H1 (cell line): ENCODE measurements around the gene EPN2. TPM values are rescaled to one million over a fixed set of nuclear protein-coding genes. Genes with fewer than 3 reads are reported as not detected.

Experiments
- CTCF ChIA-PET: fragments of 300-600 bp; sonication (Branson Sonifier 250); formaldehyde crosslinking; loops from one replicate; lab custom pipeline; 2021; ENCODE audit not compliant: partially characterized antibody; lab: Charles Lee
- POLR2A ChIA-PET: fragments of 300-600 bp; sonication (Branson Sonifier 250); formaldehyde crosslinking; loops from one replicate; lab custom pipeline; 2021; ENCODE audit warnings: inconsistent platforms; ENCODE audit not compliant: partially characterized antibody; lab: Charles Lee
- DNase-seq, 2 experiments: peaks; one replicate each; pipeline versions ENCODE4 v3.0.0 to v3.0.0-alpha.2; 2010 to 2022; ENCODE audit warnings: low spot score in 2 of 2, low read depth in 1 of 2, mixed read lengths in 1 of 2
- FAIRE-seq: peaks from 2 replicates; lab custom pipeline; 2011; peaks lifted over from hg19 to GRCh38; lab: Jason Lieb, UNC
- H2AFZ ChIP-seq: 2 replicates; pipeline ENCODE4 v1.8.1; 2012; ENCODE audit warnings: low read length, inconsistent platforms
- H2AK5ac ChIP-seq: 2 replicates; pipeline ENCODE4 v1.6.1; 2013; ENCODE audit warnings: low read depth, low read length
- H2BK120ac ChIP-seq: replicated peaks from 2 replicates; pipeline ENCODE3; 2013; ENCODE audit warnings: low read depth, low read length, inconsistent platforms
- H2BK12ac ChIP-seq: 2 replicates; pipeline ENCODE4 v1.6.1; 2013; ENCODE audit warnings: low read depth, low read length
- H2BK15ac ChIP-seq: 2 replicates; pipeline ENCODE4 v1.6.1; 2013; ENCODE audit warnings: low read length
- H2BK20ac ChIP-seq: 2 replicates; pipeline ENCODE4 v1.6.1; 2013; ENCODE audit warnings: low read length
- H2BK5ac ChIP-seq: 2 replicates; pipeline ENCODE4 v1.6.1; 2013; ENCODE audit warnings: low read depth, low read length
- H3K14ac ChIP-seq: 2 replicates; pipeline ENCODE4 v1.6.1; 2013; ENCODE audit warnings: inconsistent platforms; ENCODE audit not compliant: insufficient read length
- H3K18ac ChIP-seq: 2 replicates; pipeline ENCODE4 v1.6.1; 2013; ENCODE audit warnings: low read length; ENCODE audit errors: extremely low read depth
- H3K23ac ChIP-seq: 2 replicates; pipeline ENCODE4 v1.6.1; 2013; ENCODE audit warnings: inconsistent platforms; ENCODE audit not compliant: insufficient read length
- H3K23me2 ChIP-seq: 2 replicates; pipeline ENCODE4 v1.6.1; 2013; ENCODE audit warnings: low read depth, low read length
- H3K27ac ChIP-seq: 2 replicates; pipeline ENCODE4 v1.6.1; 2011; ENCODE audit warnings: low read depth, low read length, inconsistent platforms
- H3K27me3 ChIP-seq, 4 experiments: replicated peaks in 1 of 4; 1 replicate in 1 of 4; 2 replicates in 3 of 4; pipeline versions ENCODE4 v1.6.1 to v1.8.1; 2011 to 2013; ENCODE audit warnings: low read length in 3 of 4, mild to moderate bottlenecking in 3 of 4, inconsistent platforms in 2 of 4, mixed read lengths in 2 of 4, moderate library complexity in 1 of 4; ENCODE audit not compliant: control insufficient read depth in 3 of 4, insufficient read depth in 3 of 4; ENCODE audit errors: extremely low read depth in 1 of 4
- H3K36me3 ChIP-seq, 4 experiments: 2 replicates each; pipeline versions ENCODE4 v1.6.1 to v1.8.1; 2011 to 2013; ENCODE audit warnings: mild to moderate bottlenecking in 4 of 4, low read length in 3 of 4, moderate library complexity in 2 of 4, control low read depth in 1 of 4, inconsistent platforms in 1 of 4; ENCODE audit not compliant: insufficient read depth in 4 of 4, control insufficient read depth in 2 of 4
- H3K4ac ChIP-seq: replicated peaks from 2 replicates; pipeline ENCODE3; 2013; ENCODE audit warnings: low read length, low read depth, mixed read lengths, inconsistent platforms; ENCODE audit not compliant: insufficient read length
- H3K4me1 ChIP-seq, 4 experiments: replicated peaks in 1 of 4; 1 replicate in 1 of 4; 2 replicates in 3 of 4; pipeline versions ENCODE4 v1.6.1 to v1.8.1; 2011 to 2013; ENCODE audit warnings: low read length in 3 of 4, inconsistent platforms in 2 of 4, mixed read lengths in 1 of 4; ENCODE audit not compliant: insufficient read depth in 4 of 4, control insufficient read depth in 3 of 4
- H3K4me2 ChIP-seq, 2 experiments: 2 replicates each; pipeline versions ENCODE4 v1.6.1 to v1.8.1; 2011 to 2013; ENCODE audit warnings: low read depth in 2 of 2, low read length in 2 of 2, control low read depth in 1 of 2, inconsistent platforms in 1 of 2, mild to moderate bottlenecking in 1 of 2; ENCODE audit not compliant: insufficient read depth in 1 of 2
- H3K4me3 ChIP-seq, 4 experiments: fragments of 200-600, 300-600 bp in 1 of 4; sonication (generic), shearing (Covaris generic), sonication (Bioruptor Twin) in 1 of 4; 2 replicates each; pipeline versions ENCODE4 v1.5.1 to v1.8.1; 2011 to 2016; ENCODE audit warnings: low read length in 4 of 4, low read depth in 3 of 4, control low read depth in 2 of 4, inconsistent platforms in 2 of 4, mild to moderate bottlenecking in 2 of 4, mixed read lengths in 1 of 4, moderate library complexity in 1 of 4; ENCODE audit not compliant: insufficient read depth in 2 of 4; ENCODE audit errors: extremely low read depth in 1 of 4
- H3K56ac ChIP-seq: replicated peaks from 2 replicates; pipeline ENCODE3; 2013; ENCODE audit warnings: low read depth, mild to moderate bottlenecking, mixed read lengths, low read length, inconsistent platforms; ENCODE audit not compliant: insufficient read length
- H3K79me1 ChIP-seq: 2 replicates; pipeline ENCODE4 v1.6.1; 2013; ENCODE audit warnings: low read depth, low read length, control low read depth
- H3K79me2 ChIP-seq, 2 experiments: 2 replicates each; pipeline versions ENCODE4 v1.6.1 to v1.8.1; 2012 to 2013; ENCODE audit warnings: low read length in 2 of 2, mild to moderate bottlenecking in 2 of 2, inconsistent platforms in 1 of 2; ENCODE audit not compliant: insufficient read depth in 2 of 2, control insufficient read depth in 1 of 2
- H3K9ac ChIP-seq, 4 experiments: replicated peaks in 1 of 4; 1 replicate in 1 of 4; 2 replicates in 3 of 4; pipeline versions ENCODE4 v1.6.1 to v1.8.1; 2011 to 2013; ENCODE audit warnings: low read depth in 3 of 4, low read length in 3 of 4, control low read depth in 2 of 4, mild to moderate bottlenecking in 2 of 4, moderate library complexity in 2 of 4, inconsistent platforms in 1 of 4; ENCODE audit errors: extremely low read depth in 1 of 4
- H3K9me3 ChIP-seq, 2 experiments: 2 replicates each; pipeline versions ENCODE4 v1.6.1 to v1.8.1; 2012 to 2013; ENCODE audit warnings: mild to moderate bottlenecking in 2 of 2, moderate library complexity in 2 of 2, control low read depth in 1 of 2, inconsistent platforms in 1 of 2, low read depth in 1 of 2, low read length in 1 of 2, mixed read lengths in 1 of 2; ENCODE audit not compliant: insufficient read depth in 2 of 2
- H4K20me1 ChIP-seq, 2 experiments: replicated peaks in 1 of 2; 2 replicates each; pipeline versions ENCODE3 to v1.8.1; 2011 to 2013; ENCODE audit warnings: inconsistent platforms in 2 of 2, low read length in 2 of 2, mild to moderate bottlenecking in 1 of 2; ENCODE audit not compliant: insufficient read depth in 2 of 2, control insufficient read depth in 1 of 2
- H4K5ac ChIP-seq: 2 replicates; pipeline ENCODE4 v1.6.1; 2013; ENCODE audit warnings: low read length, low read depth, mixed read lengths, inconsistent platforms; ENCODE audit not compliant: insufficient read length
- H4K8ac ChIP-seq: 2 replicates; pipeline ENCODE4 v1.8.0; 2013; ENCODE audit warnings: mild to moderate bottlenecking, moderate library complexity, low read length, inconsistent platforms; ENCODE audit not compliant: insufficient read depth; ENCODE audit errors: extremely low read depth
- H4K91ac ChIP-seq: replicated peaks from 2 replicates; pipeline ENCODE3; 2013; ENCODE audit warnings: low read length, mixed read lengths, inconsistent platforms; ENCODE audit not compliant: insufficient read length
- BRCA1 ChIP-seq: IDR thresholded peaks from 2 replicates; pipeline ENCODE4 v1.6.1; 2012; ENCODE audit warnings: low read depth, low read length, improper control_type of control experiment
- CBX8 ChIP-seq: fragments of 300-800, 300-1000 bp; sonication (generic); IDR thresholded peaks from 2 replicates; pipeline ENCODE4 v1.7.1; 2016; ENCODE audit warnings: low read depth, low read length, borderline replicate concordance
- CTBP2 ChIP-seq: IDR thresholded peaks from 2 replicates; pipeline ENCODE4 v1.7.0; 2011; ENCODE audit warnings: borderline replicate concordance, mild to moderate bottlenecking, moderate library complexity, mixed read lengths, low read length; ENCODE audit not compliant: insufficient read depth, insufficient read length
- EZH2 ChIP-seq: fragments of 200-600 bp; sonication (generic); IDR thresholded peaks from 2 replicates; pipeline ENCODE4 v1.7.1; 2012; ENCODE audit warnings: low read depth, mild to moderate bottlenecking, moderate library complexity, low read length, inconsistent platforms; ENCODE audit not compliant: severe bottlenecking
- JUN ChIP-seq: IDR thresholded peaks from 2 replicates; pipeline ENCODE4 v1.6.1; 2011; ENCODE audit warnings: low read depth, mild to moderate bottlenecking, improper control_type of control experiment, low read length
- KDM5A ChIP-seq: fragments of 200-600 bp; IDR thresholded peaks from 2 replicates; pipeline ENCODE4 v1.7.1; 2012; ENCODE audit warnings: mild to moderate bottlenecking, low read length, inconsistent platforms, mixed read lengths
- PHF8 ChIP-seq: fragments of 200-600 bp; sonication (generic); conservative IDR thresholded peaks from 2 replicates; pipeline ENCODE4 v1.7.1; 2012; ENCODE audit warnings: low read depth, mild to moderate bottlenecking, inconsistent platforms, low read length, moderate library complexity
- POLR2AphosphoS5 ChIP-seq: IDR thresholded peaks from 2 replicates; pipeline ENCODE4 v1.6.1; 2011; ENCODE audit warnings: low read depth, low read length
- RBBP5 ChIP-seq: IDR thresholded peaks from 2 replicates; pipeline ENCODE4 v1.7.1; 2012; ENCODE audit warnings: low read depth, mild to moderate bottlenecking, inconsistent platforms, low read length, moderate library complexity, borderline replicate concordance
- SRF ChIP-seq: IDR thresholded peaks from 2 replicates; pipeline ENCODE4 v1.6.1; 2011; ENCODE audit warnings: mild to moderate bottlenecking, low read depth, low read length, moderate library complexity
- SUZ12 ChIP-seq: fragments of 200-600 bp; sonication (generic); IDR thresholded peaks from 2 replicates; pipeline ENCODE4 v1.6.1; 2012; ENCODE audit warnings: mild to moderate bottlenecking, inconsistent platforms, low read length, moderate library complexity, mixed read lengths
- TBP ChIP-seq: IDR thresholded peaks from 2 replicates; pipeline ENCODE4 v1.6.1; 2011; ENCODE audit warnings: low read depth, low read length, improper control_type of control experiment
- TCF12 ChIP-seq: IDR thresholded peaks from 2 replicates; pipeline ENCODE4 v1.6.1; 2011; ENCODE audit warnings: low read depth, mild to moderate bottlenecking, low read length
- WGBS, 2 experiments: shearing (Covaris generic) in 1 of 2; methylation state at CpG; one replicate each; pipeline versions ENCODE4 v1.1.6 to v1.1.7; 2013 to 2015; ENCODE audit warnings: low lambda C conversion rate in 2 of 2, mixed read lengths in 2 of 2, inconsistent platforms in 1 of 2, low coverage in 1 of 2, missing lambda C conversion rate in 1 of 2; ENCODE audit not compliant: insufficient replicate concordance in 2 of 2, insufficient coverage in 1 of 2, insufficient read length in 1 of 2; ENCODE audit errors: extremely low coverage in 1 of 2, missing lambda C conversion rate in 1 of 2; 5-methylcytosine and 5-hydroxymethylcytosine counted together
- polyA plus RNA-seq, 7 experiments: library from polyadenylated mRNA; depleted of rRNA in 3 of 7; stranded (reverse) in 5 of 7; unstranded in 2 of 7; fragments of >200 nt in 5 of 7; fragments of 200-250 nt in 2 of 7; gene quantifications; 1 replicate in 5 of 7; 2 replicates in 1 of 7; 4 replicates in 1 of 7; pipeline versions ENCODE4 v1.2.1 to v1.2.3, GENCODE V29; 2011 to 2013; ENCODE audit warnings: missing spikeins in 2 of 7, mixed read lengths in 2 of 7
- total RNA-seq: library from RNA; stranded (reverse); fragmentation: NEBNext Ultra II Directional; extraction: Animal tissue kit (Norgen Biotek cat#: 25700); gene quantifications from 2 replicates; pipeline ENCODE4 v1.2.1, GENCODE V29; 2021

EPN2 gene
- total and polyA plus RNA-seq, 2 of the 8 experiments (the other 6 are each of a cell fraction or from before 2014, with no cell fraction given): 28.7 to 55.8 TPM

DNA sequence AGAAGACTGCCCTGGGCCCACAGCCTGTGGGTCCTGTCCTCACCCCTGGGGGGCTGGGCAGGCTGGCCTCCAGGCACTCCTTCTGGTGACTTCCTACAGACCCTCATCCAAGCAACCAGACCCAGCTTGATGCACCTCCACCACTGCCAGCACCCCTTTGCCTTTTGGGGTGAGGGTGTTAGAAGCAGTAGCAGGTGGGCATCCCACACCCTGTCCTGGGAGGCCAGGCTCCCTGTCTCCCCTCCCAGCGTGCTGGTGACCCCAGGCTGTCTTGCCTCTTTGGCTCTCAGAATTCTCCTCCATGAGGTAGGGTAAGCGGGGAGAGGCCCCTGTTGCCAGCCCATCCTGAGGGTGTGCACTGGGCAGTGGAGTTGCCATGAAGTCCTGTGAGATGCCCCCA, 92.0 kb downstream of the EPN2 start:
- H3K36me3 ChIP-seq: peaks cover 0 to 4% (median 0%) of the 10 kb centered on the region in 4 experiments; a peak in 2 of 8 replicates
- FAIRE-seq (no peak), DNase-seq (no peak)
- no peak overlapping the region for H3K4me3 ChIP-seq
- H3K23ac ChIP-seq: no peak overlapping the region
- H4K91ac ChIP-seq: no peak overlapping the region
- H3K9ac ChIP-seq: no peak overlapping the region
- H2BK15ac ChIP-seq: no peak overlapping the region
- H4K20me1 ChIP-seq: no peaks in the 10 kb centered on the region
- 100% methylated on average over 2 of the region's 2 CpGs; no CpG with 5 or more reads in 1 of the 2 experiments for WGBS, 2 experiments
- H3K27ac ChIP-seq: no peak overlapping the region
- no peak overlapping the region for H4K5ac ChIP-seq
- no peak overlapping the region for H2AK5ac ChIP-seq
- H2BK12ac ChIP-seq: no peak overlapping the region
- no peak overlapping the region for H3K18ac ChIP-seq
- H3K9me3 ChIP-seq: peaks cover 0 to 6% of the 10 kb centered on the region in 2 experiments; a peak in 1 of 4 replicates
- CTCF ChIA-PET: interaction anchor here (0.6 to 3.7 kb wide), 7 partner anchors 8 to 464 kb away, joined by 3 to 17 read pairs (median 4); no protein-coding TSS in a partner anchor
- no peak overlapping the region for H4K8ac ChIP-seq
- no peak overlapping the region for H2BK120ac ChIP-seq
- H2BK20ac ChIP-seq: no peak overlapping the region
- POLR2A ChIA-PET: interaction anchor here (0.8 to 1.6 kb wide), 3 partner anchors 8 to 10 kb away, joined by 3 to 4 read pairs (median 3); no protein-coding TSS in a partner anchor
- H2BK5ac ChIP-seq: no peak overlapping the region
- H2AFZ ChIP-seq: no peak overlapping the region
- no peaks in the 10 kb centered on the region for H3K79me2 ChIP-seq
- H3K56ac ChIP-seq: no peak overlapping the region
- H3K23me2 ChIP-seq: no peaks in the 10 kb centered on the region
- H3K79me1 ChIP-seq: no peaks in the 10 kb centered on the region
- peaks cover 0 to 3% (median 0%) of the 10 kb centered on the region in 4 experiments; a peak in 1 of 7 replicates for H3K4me1 ChIP-seq
- H3K14ac ChIP-seq: no peak overlapping the region
- no peaks in the 10 kb centered on the region for H3K27me3 ChIP-seq
- no peak overlapping the region for H3K4ac ChIP-seq
- no peak overlapping the region for H3K4me2 ChIP-seq
- no peak for TF ChIP-seq CTBP2
- TF ChIP-seq SUZ12: no peak
- no peak for TF ChIP-seq EZH2
- TF ChIP-seq CBX8: no peak
- TF ChIP-seq TBP: no peak
- TF ChIP-seq TCF12: no peak
- no peak for TF ChIP-seq KDM5A
- no peak for TF ChIP-seq POLR2AphosphoS5
- TF ChIP-seq PHF8: no peak
- no peak for TF ChIP-seq RBBP5
- TF ChIP-seq JUN: no peak
- TF ChIP-seq SRF: no peak
- TF ChIP-seq BRCA1: no peak
